Psoas muscle (tissue), 8 donors: Measurements from ENCODE around the gene GPR62. TPM values are rescaled to one million over a fixed set of nuclear protein-coding genes. Genes with fewer than 3 reads are reported as not detected.

Source experiments
- ATAC-seq, 4 donors: fragments of 200-7000 bp; cut with Tn5 transposase; one replicate each; pipeline ENCODE4 v1.9.1; 2020; ENCODE audit warnings: moderate library complexity in 3 of 4, mild to moderate bottlenecking in 2 of 4
- DNase-seq, 2 donors: peaks; one replicate each; pipeline ENCODE4 v3.0.0-alpha.2; 2020
- H3K27ac ChIP-seq: fragments of 200-600 bp; one replicate; pipeline ENCODE4 v1.8.0; 2022
- H3K27me3 ChIP-seq, 3 donors: fragments of 200-600 bp in 1 of 3; one replicate each; pipeline versions ENCODE4 v1.6.1 to v1.8.0; 2013 to 2022; ENCODE audit warnings: low read length in 2 of 3, mild to moderate bottlenecking in 2 of 3, moderate library complexity in 1 of 3; ENCODE audit not compliant: insufficient read depth in 3 of 3
- H3K36me3 ChIP-seq, 2 donors: fragments of 200-600 bp in 1 of 2; one replicate each; pipeline versions ENCODE4 v1.6.1 to v1.8.0; 2013 to 2022; ENCODE audit warnings: low read depth in 1 of 2, mild to moderate bottlenecking in 1 of 2, moderate library complexity in 1 of 2; ENCODE audit not compliant: insufficient read depth in 1 of 2
- H3K4me1 ChIP-seq: fragments of 200-600 bp; one replicate; pipeline ENCODE4 v1.8.0; 2022
- H3K4me3 ChIP-seq: fragments of 200-600 bp; one replicate; pipeline ENCODE4 v1.8.0; 2022; ENCODE audit warnings: mild to moderate bottlenecking
- H3K9me3 ChIP-seq: fragments of 200-600 bp; one replicate; pipeline ENCODE4 v1.8.0; 2022
- WGBS, 3 donors: extraction: QIAGEN DNeasy Blood & Tissue Kit; methylation state at CpG; one replicate each; pipeline versions ENCODE4 v1.1.6 to v1.1.7; 2013; 5-methylcytosine and 5-hydroxymethylcytosine counted together
- intact Hi-C, 2 donors: fragments of 100-400 bp; cut with DNase I; formaldehyde crosslinking; loops; one replicate each; pipeline versions ENCODE4 v1.11.0 to v1.14.2; 2022
- polyA plus RNA-seq, 3 donors: library from polyadenylated mRNA; stranded (reverse); fragments of 200-250 nt; gene quantifications; one replicate each; pipeline ENCODE4 v1.2.3, GENCODE V29; 2013
- total RNA-seq, 4 donors: library from RNA; stranded (reverse); fragmentation: NEBNext Ultra II Directional in 2 of 4; extraction: Animal tissue kit (Norgen Biotek cat#: 25700) in 2 of 4; gene quantifications; one replicate each; pipeline versions ENCODE4 v1.2.1 to v1.2.4, GENCODE V29; 2021 to 2023
- TF ChIP-seq, protein P1 (sequence below): fragments of 200-600 bp; IDR thresholded peaks from one replicate; pipeline ENCODE4 v1.8.0; 2022; ENCODE audit warnings: antibody characterized with exemption
- donor health status: healthy with polysubstance abuse.
- donor health status: DM: no; HTN: no; CAD: no; lungs with moderate emphysema.
- donor health status: Bipolar disorder and iron deficiency.
- donor health status: healthy.
- donor health status: DM: yes; HTN: yes; CAD: no.
- donor health status: DM: no; HTN: no; CAD: no.
- donor health status: DM: no; HTN: no; CAD: no.
- donor health status: DM: yes; HTN: yes; CAD: no.

The GPR62 gene
- total and polyA plus RNA-seq, 7 donors: 0.04 to 0.93 (median 0.20) TPM

DNA sequence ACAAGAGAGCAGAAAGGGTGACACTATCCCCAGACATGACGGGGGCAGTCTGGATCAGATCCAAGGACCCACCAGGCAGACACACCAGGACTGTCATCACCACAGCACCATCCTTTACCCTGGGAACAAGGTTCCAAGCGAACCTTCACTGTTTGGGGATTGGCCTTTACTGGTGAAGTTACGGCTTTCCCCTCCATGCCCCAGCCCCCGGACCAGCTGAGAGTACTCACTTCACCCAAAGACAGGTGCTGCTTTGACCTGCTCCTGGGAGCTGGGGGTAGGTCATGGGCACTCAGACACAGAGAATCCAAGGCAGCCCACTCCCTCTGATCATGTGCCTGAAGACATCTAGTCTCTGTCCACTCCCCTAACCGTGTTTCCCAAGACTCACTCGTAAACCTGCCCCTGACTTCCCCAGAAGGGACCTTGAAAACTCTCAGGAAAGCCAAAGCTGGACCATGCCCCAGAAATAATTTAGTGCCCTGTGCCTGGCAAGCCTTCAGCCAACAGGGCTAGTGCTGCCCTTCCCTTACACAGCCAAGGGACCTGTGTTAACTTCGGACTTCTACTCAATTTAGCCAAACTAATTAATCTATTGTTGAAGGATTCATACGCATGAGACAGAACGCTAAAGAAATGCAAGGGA is 16.3 kb upstream of the GPR62 start:
- no peak for DNase-seq
- no peak overlapping the region for H3K4me3 ChIP-seq
- intact Hi-C loops: no loop called here

GRCh38 chr3:51940648-51941462 is 14.3 kb upstream of the GPR62 start:
- intact Hi-C loops: loop anchor here in 1 of 2 donors (5.0 kb wide), 1 partner anchor 111 kb away; no protein-coding TSS in a partner anchor
- DNase-seq: no peak

More for the DNA sequence above, 16.3 kb upstream of the GPR62 start:
- WGBS, 3 donors: 84 to 90% (median 84%) methylated on average over 9 of the region's 9 CpGs
- Histone ChIP-seq H3K9me3 (no peaks in the 10 kb centered on the region), H3K36me3 (peaks cover 7 to 65% of the 10 kb centered on the region in 2 donors), H3K27ac (no peak overlapping the region), H3K27me3 (no peaks in the 10 kb centered on the region), H3K4me1 (peaks cover 26% of the 10 kb centered on the region)
- TF ChIP-seq, protein P1, sequence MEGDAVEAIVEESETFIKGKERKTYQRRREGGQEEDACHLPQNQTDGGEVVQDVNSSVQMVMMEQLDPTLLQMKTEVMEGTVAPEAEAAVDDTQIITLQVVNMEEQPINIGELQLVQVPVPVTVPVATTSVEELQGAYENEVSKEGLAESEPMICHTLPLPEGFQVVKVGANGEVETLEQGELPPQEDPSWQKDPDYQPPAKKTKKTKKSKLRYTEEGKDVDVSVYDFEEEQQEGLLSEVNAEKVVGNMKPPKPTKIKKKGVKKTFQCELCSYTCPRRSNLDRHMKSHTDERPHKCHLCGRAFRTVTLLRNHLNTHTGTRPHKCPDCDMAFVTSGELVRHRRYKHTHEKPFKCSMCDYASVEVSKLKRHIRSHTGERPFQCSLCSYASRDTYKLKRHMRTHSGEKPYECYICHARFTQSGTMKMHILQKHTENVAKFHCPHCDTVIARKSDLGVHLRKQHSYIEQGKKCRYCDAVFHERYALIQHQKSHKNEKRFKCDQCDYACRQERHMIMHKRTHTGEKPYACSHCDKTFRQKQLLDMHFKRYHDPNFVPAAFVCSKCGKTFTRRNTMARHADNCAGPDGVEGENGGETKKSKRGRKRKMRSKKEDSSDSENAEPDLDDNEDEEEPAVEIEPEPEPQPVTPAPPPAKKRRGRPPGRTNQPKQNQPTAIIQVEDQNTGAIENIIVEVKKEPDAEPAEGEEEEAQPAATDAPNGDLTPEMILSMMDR: no peak
- ATAC-seq: no peak

GRCh38 chr3:51941463-51941797 is 13.8 kb upstream of the GPR62 start:
- Histone ChIP-seq H3K36me3 (peaks cover 7 to 63% of the 10 kb centered on the region in 2 donors), H3K9me3 (no peaks in the 10 kb centered on the region), H3K27me3 (no peaks in the 10 kb centered on the region), H3K27ac (peak overlapping the region; percentile 97), H3K4me1 (peaks cover 26% of the 10 kb centered on the region), H3K4me3 (peak overlapping the region; percentile 97)
- intact Hi-C loops: loop anchor here in 1 of 2 donors (5.0 kb wide), 1 partner anchor 111 kb away; no protein-coding TSS in a partner anchor
- ATAC-seq: no peak
- DNase-seq: no peak
- TF ChIP-seq, protein P1: no peak
- WGBS, 3 donors: 0 to 1% (median 0%) methylated on average over 13 to 20 of the region's 20 CpGs

More at GRCh38 chr3:51940648-51941462, 14.3 kb upstream of the GPR62 start:
- peaks cover 7 to 63% of the 10 kb centered on the region in 2 donors for H3K36me3 ChIP-seq
- ATAC-seq: no peak
- peaks cover 26% of the 10 kb centered on the region for H3K4me1 ChIP-seq
- peak overlapping the region; percentile 97 for H3K4me3 ChIP-seq
- no peaks in the 10 kb centered on the region for H3K27me3 ChIP-seq
- TF ChIP-seq, protein P1: no peak
- 33 to 35% (median 33%) methylated on average over 13 of the region's 13 CpGs for WGBS, 3 donors
- H3K27ac ChIP-seq: peak overlapping the region; percentile 97
- H3K9me3 ChIP-seq: no peaks in the 10 kb centered on the region

- no peaks in the 10 kb centered on the region for H3K27me3 ChIP-seq
- peaks cover 5 to 58% of the 10 kb centered on the region in 2 donors for H3K36me3 ChIP-seq
- ATAC-seq (peak; percentile 91 to 93 (median 92)), DNase-seq (peak; percentile 100)
- WGBS, 3 donors: 0 to 1% (median 1%) methylated on average over 61 to 67 of the region's 67 CpGs
- intact Hi-C loops: loop anchor here (1.0 to 5.0 kb wide), 4 partner anchors 32 to 110 kb away; partner anchors contain the start of genes ABHD14B (in 2 of the 2), ABHD14A (in 1 of the 2) and RPL29 (in 1 of the 2)
- peak within 1 kb of the TSS; percentile 97 for H3K27ac ChIP-seq
- H3K9me3 ChIP-seq: no peaks in the 10 kb centered on the region
- H3K4me3 ChIP-seq: peak within 1 kb of the TSS; percentile 97
- TF ChIP-seq, protein P1: peak; percentile 100
- H3K4me1 ChIP-seq: peaks cover 26% of the 10 kb centered on the region
Measured at GRCh38 chr3:51941798-51942602, 13.2 kb upstream of the GPR62 start, which contains the start of the genes PARP3 and RRP9. PARP3 (plus strand) TSS chr3:51942363; CDS start chr3:51943356, 993 bp downstream. RRP9 (minus strand) TSS chr3:51941904; CDS start chr3:51941867, 37 bp downstream.
